Prostate gland (tissue), 2 donors: ENCODE measurements around the gene TMEM62. TPM values are rescaled to one million over a fixed set of nuclear protein-coding genes. Genes with fewer than 3 reads are reported as not detected.
"Not testable (repeated sequence)": the region's sequence is repeated elsewhere in the genome, so short reads cannot be mapped to it uniquely, and the experiment has no call there.

Source experiments
- DNase-seq: peaks from one replicate; pipeline ENCODE4 v3.0.0-alpha.2; 2019; ENCODE audit warnings: low spot score
- H3K27ac ChIP-seq, 2 donors: fragments of 200-600 bp; sonication (generic); 2 replicates each; pipeline ENCODE4 v1.5.1; 2017 to 2019
- H3K27me3 ChIP-seq: fragments of 200-600 bp; sonication (generic); replicated peaks from 2 replicates; pipeline ENCODE4 v1.5.1; 2019; ENCODE audit not compliant: insufficient read depth
- H3K36me3 ChIP-seq, 2 donors: fragments of 200-600 bp; sonication (generic); 1 replicate in 1 of 2; 2 replicates in 1 of 2; pipeline versions ENCODE4 v1.5.1 to v1.8.1; 2017 to 2019
- H3K4me1 ChIP-seq: fragments of 200-600 bp; sonication (generic); replicated peaks from 2 replicates; pipeline ENCODE4 v1.5.1; 2019
- H3K4me3 ChIP-seq, 2 donors: fragments of 200-600 bp; sonication (generic); 2 replicates each; pipeline ENCODE4 v1.5.1; 2017 to 2019
- H3K9me3 ChIP-seq: fragments of 200-600 bp; sonication (generic); 2 replicates; pipeline ENCODE4 v1.5.1; 2017
- CTCF ChIP-seq, 4 experiments: fragments of 200-600 bp in 2 of 4; fragments of 450-650 bp in 2 of 4; sonication (generic) in 2 of 4; IDR thresholded peaks; 1 replicate in 3 of 4; 2 replicates in 1 of 4; pipeline ENCODE4 v1.5.1; 2016 to 2019; ENCODE audit warnings: antibody characterized with exemption in 4 of 4, mild to moderate bottlenecking in 2 of 4, moderate library complexity in 2 of 4
- POLR2A ChIP-seq: fragments of 450-650 bp; IDR thresholded peaks from one replicate; pipeline ENCODE4 v1.6.1; 2016; ENCODE audit warnings: antibody characterized with exemption, mild to moderate bottlenecking
- POLR2AphosphoS5 ChIP-seq: sonication (generic); formaldehyde crosslinking; IDR thresholded peaks from one replicate; pipeline ENCODE4 v1.6.1; 2017; ENCODE audit warnings: antibody characterized with exemption
- WGBS: methylation state at CpG from one replicate; pipeline ENCODE4 v1.1.5; 2018; 5-methylcytosine and 5-hydroxymethylcytosine counted together
- intact Hi-C: fragments of 100-400 bp; cut with DNase I; formaldehyde crosslinking; loops from one replicate; pipeline ENCODE4 v1.14.2; 2022
- total RNA-seq, 2 donors: library from RNA; depleted of rRNA; stranded (reverse); fragments of >200 nt; gene quantifications; one replicate each; pipeline ENCODE4 v1.1.0, GENCODE V29; 2016

Gene TMEM62
- total RNA-seq, 2 donors from 2014 or later: 34.4 to 35.4 TPM

GRCh38 chr15:43219929-43220928 lies 86.8 kb downstream of the TMEM62 start:
- Histone ChIP-seq H3K9me3 (no peaks in the 10 kb centered on the region), H3K36me3 (no peaks in the 10 kb centered on the region), H3K4me1 (no peaks in the 10 kb centered on the region), H3K27me3 (no peaks in the 10 kb centered on the region), H3K27ac (no peak overlapping the region), H3K4me3 (no peak overlapping the region)
- intact Hi-C loops: no loop called here
- no peak for TF ChIP-seq POLR2AphosphoS5
- WGBS: 85% methylated on average over 16 of the region's 16 CpGs
- DNase-seq: no peak

GRCh38 chr15:43220991-43221403 lies 87.6 kb downstream of the TMEM62 start, which contains the start of gene EPB42:
Gene EPB42 (minus strand): TSS chr15:43221018. CDS start chr15:43220825, 193 bp downstream.
- no peak for TF ChIP-seq POLR2AphosphoS5
- no peak for TF ChIP-seq POLR2A
- TF ChIP-seq CTCF (IDR thresholded peaks at IDR 0.05): no peak

GRCh38 chr15:43221422-43221821 lies 88.0 kb downstream of the TMEM62 start:
- no peaks in the 10 kb centered on the region for H3K36me3 ChIP-seq
- DNase-seq: no peak
- H3K9me3 ChIP-seq: no peaks in the 10 kb centered on the region
- no peaks in the 10 kb centered on the region for H3K27me3 ChIP-seq
- TF ChIP-seq POLR2AphosphoS5 (no peak), CTCF (IDR thresholded peaks at IDR 0.05) (no peak), POLR2A (no peak)
- H3K4me1 ChIP-seq: no peaks in the 10 kb centered on the region
- intact Hi-C loops: no loop called here
- H3K27ac ChIP-seq: no peak overlapping the region
- H3K4me3 ChIP-seq: no peak overlapping the region
- WGBS: 73% methylated on average over 1 of the region's 1 CpG

More at GRCh38 chr15:43220991-43221403, 87.6 kb downstream of the TMEM62 start, which contains the start of gene EPB42:
- Histone ChIP-seq H3K27ac (no peak within 1 kb of the TSS), H3K9me3 (no peaks in the 10 kb centered on the region), H3K36me3 (no peaks in the 10 kb centered on the region), H3K4me1 (no peaks in the 10 kb centered on the region), H3K27me3 (no peaks in the 10 kb centered on the region), H3K4me3 (no peak within 1 kb of the TSS)
- WGBS: 75% methylated on average over 3 of the region's 3 CpGs
- intact Hi-C loops: no loop called here
- no peak for DNase-seq

GRCh38 chr15:43225201-43225949 lies 92.0 kb downstream of the TMEM62 start:
- H3K4me1 ChIP-seq: no peaks in the 10 kb centered on the region
- no peak overlapping the region for H3K27ac ChIP-seq
- no peaks in the 10 kb centered on the region for H3K36me3 ChIP-seq
- TF ChIP-seq POLR2AphosphoS5: no peak
- TF ChIP-seq CTCF (IDR thresholded peaks at IDR 0.05): peak; percentile 19 to 85 (median 81)
- intact Hi-C loops: loop anchor here (1.0 kb wide), 1 partner anchor 59 kb away; no protein-coding TSS in a partner anchor
- peak; percentile 69 for DNase-seq
- H3K4me3 ChIP-seq: no peak overlapping the region
- H3K9me3 ChIP-seq: no peaks in the 10 kb centered on the region
- H3K27me3 ChIP-seq: no peaks in the 10 kb centered on the region
- WGBS: 47% methylated on average over 16 of the region's 16 CpGs

- H3K27ac ChIP-seq, H3K36me3 ChIP-seq, H3K4me1 ChIP-seq, H3K4me3 ChIP-seq, H3K27me3 ChIP-seq, DNase-seq, H3K9me3 ChIP-seq: not testable (repeated sequence)
- WGBS: 89% methylated on average over 12 of the region's 12 CpGs
- intact Hi-C loops: loop anchor here (1.0 kb wide), 1 partner anchor 58 kb away; no protein-coding TSS in a partner anchor
Observed at GRCh38 chr15:43225950-43226255, 92.5 kb downstream of the TMEM62 start.
